HEK293 (cell line): ENCODE measurements around the gene ADH4.
"Not testable (repeated sequence)": the region's sequence is repeated elsewhere in the genome, so short reads cannot be mapped to it uniquely, and the experiment has no call there.

Experiments
- PATZ1 ChIP-seq: fragments of 450-650 bp; formaldehyde crosslinking; IDR thresholded peaks from 2 replicates; pipeline ENCODE4 v1.5.1; 2016; ENCODE audit warnings: missing biosample characterization, missing genetic modification characterization
- ZBTB26 ChIP-seq: fragments of 450-650 bp; formaldehyde crosslinking; optimal IDR thresholded peaks from 2 replicates; pipeline ENCODE3; 2016; ENCODE audit warnings: missing biosample characterization, mild to moderate bottlenecking, missing genetic modification characterization
- ZNF214 ChIP-seq: fragments of 450-650 bp; formaldehyde crosslinking; IDR thresholded peaks from 2 replicates; pipeline ENCODE4 v1.5.1; 2017; ENCODE audit warnings: missing biosample characterization, mild to moderate bottlenecking, missing genetic modification characterization, borderline replicate concordance
- ZNF311 ChIP-seq: fragments of 450-650 bp; formaldehyde crosslinking; IDR thresholded peaks from 2 replicates; pipeline ENCODE4 v1.5.1; 2017; ENCODE audit warnings: missing biosample characterization, missing genetic modification characterization, borderline replicate concordance
- ZNF473 ChIP-seq: fragments of 450-650 bp; formaldehyde crosslinking; IDR thresholded peaks from 2 replicates; pipeline ENCODE4 v1.5.1; 2017; ENCODE audit warnings: missing biosample characterization, missing genetic modification characterization
- ZNF629 ChIP-seq: fragments of 450-650 bp; formaldehyde crosslinking; IDR thresholded peaks from 2 replicates; pipeline ENCODE4 v1.5.1; 2017; ENCODE audit warnings: missing biosample characterization, missing genetic modification characterization
- ZNF792 ChIP-seq: fragments of 450-650 bp; formaldehyde crosslinking; IDR thresholded peaks from 2 replicates; pipeline ENCODE4 v1.5.1; 2016; ENCODE audit warnings: missing biosample characterization, missing genetic modification characterization
- ZXDB ChIP-seq: fragments of 450-650 bp; formaldehyde crosslinking; IDR thresholded peaks from 2 replicates; pipeline ENCODE4 v1.5.1; 2016; ENCODE audit warnings: missing biosample characterization, missing genetic modification characterization

GRCh38 chr4:99109286-99109685 lies 34.8 kb downstream of the ADH4 start:
- not testable (repeated sequence) for TF ChIP-seq PATZ1 (tag by site-specific recombination); ZBTB26; ZNF311 (tag by site-specific recombination); ZNF792 (tag by site-specific recombination); ZNF214 (tag by site-specific recombination); ZNF629 (tag by site-specific recombination); ZXDB (tag by site-specific recombination); ZNF473 (tag by site-specific recombination)
